ENCODE data around the gene SART1.

DNA sequence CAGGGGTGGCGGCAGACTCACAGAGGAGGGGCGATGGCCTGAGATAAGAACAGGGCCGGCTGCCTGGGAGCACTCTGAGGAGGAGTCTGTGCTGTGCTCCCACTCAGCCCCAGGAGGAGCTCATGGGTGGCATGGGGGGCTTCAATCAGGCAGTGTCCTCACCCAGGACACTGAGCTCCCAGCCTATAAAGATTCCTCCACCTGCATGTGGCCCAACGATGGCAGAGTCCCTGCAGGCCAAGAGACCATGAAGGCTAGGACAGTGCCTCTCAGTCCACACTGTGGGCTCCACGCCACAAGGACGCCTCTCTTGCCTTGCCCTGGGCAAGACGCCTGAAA lies 52.2 kb downstream of the SART1 start:
- TF ChIP-seq POLR2AphosphoS5 (IDR thresholded peaks at IDR 0.05; ENCODE audit: borderline replicate concordance, low read depth, low read length) = no peak
- TF ChIP-seq EZH2 (IDR thresholded peaks at IDR 0.05) = no peak

Measured in SK-N-MC (cell line).